ENCODE data around the gene ZNF688. TPM values are rescaled to one million over a fixed set of nuclear protein-coding genes. Genes with fewer than 3 reads are reported as not detected.
"Not testable (repeated sequence)": the region's sequence is repeated elsewhere in the genome, so short reads cannot be mapped to it uniquely, and the experiment has no call there.

Gene ZNF688
- total and polyA plus RNA-seq, 5 donors: 10.8 to 16.1 (median 12.9) TPM

DNA sequence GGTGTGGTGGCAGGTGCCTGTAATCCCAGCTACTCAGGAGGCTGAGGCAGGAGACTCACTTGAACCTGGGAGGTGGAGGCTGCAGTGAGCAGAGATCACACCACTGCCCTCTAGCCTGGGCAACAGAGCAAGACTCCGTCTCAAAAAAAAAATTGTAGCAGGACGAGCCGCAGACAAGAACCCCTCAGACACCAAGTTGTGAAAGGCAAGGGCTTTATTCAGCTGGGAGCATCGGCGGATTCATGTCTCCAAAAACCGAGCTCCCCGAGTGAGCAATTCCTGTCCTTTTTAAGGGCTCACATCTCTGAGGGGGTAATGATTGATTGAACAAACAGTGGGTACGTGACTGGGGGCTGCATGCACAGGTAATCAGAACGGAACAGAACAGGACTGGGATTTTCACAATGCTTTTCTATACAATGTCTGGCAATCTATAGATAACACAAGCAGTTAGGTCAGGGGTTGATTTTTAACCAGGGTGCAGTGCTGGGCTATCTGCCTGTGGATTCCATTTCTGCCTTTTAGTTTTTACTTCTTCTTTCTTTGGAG lies 30.5 kb downstream of the ZNF688 start:
- ATAC-seq; H3K9me3 ChIP-seq (ENCODE audit: control insufficient read depth, low read length); intact Hi-C loops (cut with DNase I); H3K27me3 ChIP-seq (ENCODE audit: control insufficient read depth, insufficient read depth); H3K27ac ChIP-seq (ENCODE audit: low read length); H3K4me3 ChIP-seq (ENCODE audit: low read length); H3K4me1 ChIP-seq (ENCODE audit: control insufficient read depth, insufficient read depth, low read length): not testable (repeated sequence)
- 61% methylated on average over 9 of the region's 9 CpGs for WGBS
- peak in 1 of 3 donors; percentile 5 for DNase-seq

DNA sequence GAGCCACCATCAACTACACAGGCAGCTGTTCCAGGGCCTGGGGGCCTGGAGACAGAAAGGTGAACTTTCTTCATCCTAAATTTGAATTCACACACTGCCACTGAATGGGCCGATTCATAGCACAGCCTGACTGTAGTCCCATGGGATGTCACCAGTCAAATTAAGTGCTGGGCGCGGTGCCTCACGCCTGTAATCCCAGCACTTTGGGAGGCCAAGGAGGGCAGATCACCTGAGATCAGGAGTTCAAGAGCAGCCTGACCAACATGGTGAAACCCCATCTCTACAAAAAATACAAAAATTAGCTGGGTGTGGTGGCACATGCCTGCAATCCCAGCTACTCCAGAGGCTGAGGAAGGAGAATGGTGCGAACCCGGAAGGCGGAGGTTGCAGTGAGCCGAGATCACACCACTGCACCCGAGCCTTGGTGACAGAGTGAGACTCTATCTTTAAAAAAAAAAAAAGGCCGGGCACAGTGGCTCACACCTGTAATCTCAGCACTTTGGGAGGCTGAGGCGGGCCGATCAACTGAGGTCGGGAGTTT lies 31.5 kb downstream of the ZNF688 start:
- peak in 1 of 3 donors; percentile 13 for DNase-seq
- not testable (repeated sequence) for H3K27me3 ChIP-seq (ENCODE audit: control insufficient read depth, insufficient read depth); ATAC-seq; H3K9me3 ChIP-seq (ENCODE audit: control insufficient read depth, low read length); H3K4me3 ChIP-seq (ENCODE audit: low read length); H3K4me1 ChIP-seq (ENCODE audit: control insufficient read depth, insufficient read depth, low read length)
- intact Hi-C loops (cut with DNase I): loop anchor here in 2 of 4 donors (10.0 kb wide), 2 partner anchors 45 to 95 kb away; partner anchors contain the start of genes SEPHS2 (in 1 of the 2) and ZNF785 (in 1 of the 2)
- WGBS: 87% methylated on average over 13 of the region's 13 CpGs
- peak overlapping the region; percentile 80 for H3K27ac ChIP-seq (ENCODE audit: low read length)

DNA sequence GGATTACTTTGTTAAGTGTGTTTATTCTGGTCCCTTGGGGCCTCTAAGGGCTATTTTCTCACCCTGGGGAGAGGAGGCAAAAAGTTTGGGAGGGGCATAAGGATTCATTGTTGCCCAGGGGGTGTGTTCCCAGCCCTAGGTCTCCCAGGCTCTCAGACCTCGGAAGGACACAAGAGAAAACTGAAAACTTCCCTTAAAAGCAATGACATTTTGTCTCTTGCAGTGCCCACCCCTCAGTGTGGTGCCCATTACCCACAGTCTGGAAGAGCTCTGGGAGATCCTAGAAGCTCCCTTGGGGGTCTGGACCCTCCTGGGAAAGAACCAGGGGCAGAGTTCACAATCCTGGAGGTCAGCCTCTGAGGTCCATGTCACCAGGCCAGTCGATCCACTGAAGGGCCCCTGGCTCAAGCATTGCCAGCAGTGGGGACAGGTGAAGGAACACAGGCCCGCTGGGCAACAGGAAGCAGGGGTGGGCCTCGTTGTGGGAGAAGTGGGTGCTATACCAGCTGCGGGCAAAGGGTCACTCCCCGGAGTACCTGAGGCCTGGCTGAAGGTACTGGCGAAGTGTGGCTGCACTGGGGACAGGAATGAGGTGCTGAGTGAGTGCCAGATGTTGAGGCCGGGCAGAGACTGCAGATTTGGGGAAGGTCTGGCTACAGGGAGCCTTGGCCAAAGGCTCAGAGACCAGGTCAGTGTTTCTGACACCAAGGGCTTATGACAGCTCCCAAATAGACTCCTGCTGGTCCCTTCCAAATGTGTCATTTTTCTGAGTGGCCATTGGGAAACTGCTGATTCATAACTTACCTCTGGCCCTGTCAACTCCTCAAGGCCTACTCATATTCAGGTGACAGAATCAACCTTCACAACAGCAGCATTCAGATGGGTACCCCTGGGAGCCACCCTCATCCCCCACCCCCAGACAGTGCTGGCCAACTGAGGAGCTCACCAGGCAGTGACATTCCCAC lies 32.2 kb downstream of the ZNF688 start:
- 67% methylated on average over 8 of the region's 8 CpGs for WGBS
- H3K27me3 ChIP-seq (ENCODE audit: control insufficient read depth, insufficient read depth): no peaks in the 10 kb centered on the region
- peak; percentile 32 to 73 (median 64) for DNase-seq
- peaks cover 2% of the 10 kb centered on the region for H3K4me1 ChIP-seq (ENCODE audit: control insufficient read depth, insufficient read depth, low read length)
- H3K27ac ChIP-seq (ENCODE audit: low read length): peak overlapping the region; percentile 80
- no peaks in the 10 kb centered on the region for H3K9me3 ChIP-seq (ENCODE audit: control insufficient read depth, low read length)
- intact Hi-C loops (cut with DNase I): loop anchor here in 2 of 4 donors (10.0 kb wide), 2 partner anchors 46 to 94 kb away; partner anchors contain the start of genes SEPHS2 (in 1 of the 2) and ZNF785 (in 1 of the 2)
- peak; percentile 40 to 60 for ATAC-seq
- no peak overlapping the region for H3K4me3 ChIP-seq (ENCODE audit: low read length)

DNA sequence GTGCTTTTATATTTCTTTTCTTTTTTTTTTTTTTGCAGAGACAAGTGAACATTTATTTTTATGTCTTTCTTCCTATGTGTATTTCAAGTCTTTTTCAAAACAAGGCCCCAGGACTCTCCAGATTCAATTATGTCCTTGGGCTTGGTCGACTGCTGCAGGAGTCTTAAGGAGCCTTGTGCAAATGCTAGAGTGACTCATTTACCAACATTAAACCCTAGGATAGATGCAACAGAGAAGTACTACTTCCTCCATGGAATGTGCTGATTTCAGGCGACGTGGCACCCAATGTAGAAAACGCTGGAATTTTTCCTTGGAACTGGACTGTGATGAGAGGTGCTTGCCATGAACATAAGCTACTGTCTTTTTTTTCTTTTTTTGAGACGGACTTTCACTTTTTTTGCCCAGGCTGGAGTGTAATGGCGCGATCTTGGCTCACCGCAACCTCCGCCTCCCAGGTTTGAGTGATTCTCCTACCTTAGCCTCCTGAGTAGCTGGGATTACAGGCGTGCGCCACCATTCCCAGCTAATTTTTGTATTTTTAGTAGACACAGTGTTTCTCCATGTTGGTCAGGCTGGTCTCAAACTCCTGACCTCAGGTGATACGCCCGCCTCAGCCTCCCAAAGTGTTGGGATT lies 35.0 kb downstream of the ZNF688 start:
- intact Hi-C loops (cut with DNase I): loop anchor here in 2 of 4 donors (10.0 kb wide), 2 partner anchors 48 to 92 kb away; partner anchors contain the start of genes SEPHS2 (in 1 of the 2) and ZNF785 (in 1 of the 2)
- ATAC-seq; H3K9me3 ChIP-seq (ENCODE audit: control insufficient read depth, low read length); H3K27ac ChIP-seq (ENCODE audit: low read length); H3K4me1 ChIP-seq (ENCODE audit: control insufficient read depth, insufficient read depth, low read length); H3K4me3 ChIP-seq (ENCODE audit: low read length); H3K27me3 ChIP-seq (ENCODE audit: control insufficient read depth, insufficient read depth); DNase-seq: not testable (repeated sequence)
- 93% methylated on average over 13 of the region's 13 CpGs for WGBS

DNA sequence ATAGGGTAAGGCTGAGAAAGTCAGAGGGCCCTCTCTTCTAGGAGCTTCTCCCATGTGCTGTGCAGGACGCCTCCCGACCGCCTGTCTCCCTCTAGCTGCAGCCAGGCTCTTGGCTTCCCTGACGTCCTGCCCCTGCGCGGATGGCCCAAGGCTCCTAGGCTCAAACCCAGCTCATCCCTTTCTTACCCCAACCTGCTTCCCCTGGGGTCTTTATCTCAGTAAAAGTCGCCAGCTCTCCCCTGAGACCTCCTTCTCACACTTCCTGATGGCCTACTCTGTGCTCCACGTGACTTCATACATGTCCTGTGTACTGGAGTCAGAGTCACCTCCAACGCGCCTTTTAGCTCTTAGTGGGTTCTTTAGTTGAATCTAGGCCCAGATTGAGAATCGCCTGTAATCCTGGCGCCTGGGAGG lies 35.7 kb downstream of the ZNF688 start:
- peak overlapping the region; percentile 65 for H3K4me3 ChIP-seq (ENCODE audit: low read length)
- peaks cover 4% of the 10 kb centered on the region for H3K4me1 ChIP-seq (ENCODE audit: control insufficient read depth, insufficient read depth, low read length)
- no peaks in the 10 kb centered on the region for H3K27me3 ChIP-seq (ENCODE audit: control insufficient read depth, insufficient read depth)
- peak overlapping the region; percentile 97 for H3K27ac ChIP-seq (ENCODE audit: low read length)
- intact Hi-C loops (cut with DNase I): loop anchor here in 3 of 4 donors (1.0 to 10.0 kb wide), 3 partner anchors 23 to 91 kb away; partner anchors contain the start of genes SEPHS2 (in 1 of the 3), ZNF764 (in 1 of the 3) and ZNF785 (in 1 of the 3)
- DNase-seq (peak; percentile 83 to 89 (median 89)), ATAC-seq (peak; percentile 76 to 79)
- no peaks in the 10 kb centered on the region for H3K9me3 ChIP-seq (ENCODE audit: control insufficient read depth, low read length)
- 26% methylated on average over 12 of the region's 12 CpGs for WGBS

DNA sequence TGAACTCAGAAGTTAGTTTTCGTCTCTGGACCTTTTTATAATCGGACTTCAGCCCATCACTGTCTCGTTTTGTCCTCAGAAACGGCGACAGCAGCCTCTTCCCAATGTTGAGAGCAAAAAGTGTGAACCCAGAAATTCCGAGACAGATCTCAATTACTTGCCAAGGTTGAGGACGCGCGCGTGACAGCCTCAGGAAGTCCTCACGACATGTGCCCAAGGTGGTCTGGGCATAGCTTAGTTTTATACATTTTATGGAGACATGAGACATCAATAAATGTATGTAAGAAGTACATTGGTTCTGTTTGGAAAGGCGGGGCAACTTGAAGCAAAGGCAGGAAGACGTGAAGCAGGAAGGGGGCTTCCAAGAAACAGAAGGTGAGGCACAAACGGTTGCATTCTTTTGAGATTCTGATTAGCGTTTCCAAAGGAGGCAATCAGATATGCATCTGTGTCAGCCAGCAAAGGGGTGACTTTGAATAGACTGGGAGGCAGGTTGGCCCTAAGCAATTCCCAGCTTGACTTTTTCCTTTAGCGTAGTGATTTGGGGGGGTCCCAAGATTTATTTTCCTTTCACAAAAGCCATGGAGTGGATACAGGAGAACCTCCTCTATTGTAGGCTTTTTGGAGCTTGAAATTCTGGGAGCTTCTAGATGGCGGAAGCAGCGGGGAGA lies 36.3 kb downstream of the ZNF688 start:
- intact Hi-C loops (cut with DNase I): loop anchor here in 3 of 4 donors (1.0 to 10.0 kb wide), 3 partner anchors 23 to 90 kb away; partner anchors contain the start of genes SEPHS2 (in 1 of the 3), ZNF764 (in 1 of the 3) and ZNF785 (in 1 of the 3)
- no peak for DNase-seq
- H3K4me1 ChIP-seq (ENCODE audit: control insufficient read depth, insufficient read depth, low read length): peaks cover 4% of the 10 kb centered on the region
- no peak for ATAC-seq
- peak overlapping the region; percentile 65 for H3K4me3 ChIP-seq (ENCODE audit: low read length)
- no peaks in the 10 kb centered on the region for H3K27me3 ChIP-seq (ENCODE audit: control insufficient read depth, insufficient read depth)
- H3K27ac ChIP-seq (ENCODE audit: low read length): peak overlapping the region; percentile 97
- 6% methylated on average over 18 of the region's 18 CpGs for WGBS
- H3K9me3 ChIP-seq (ENCODE audit: control insufficient read depth, low read length): no peaks in the 10 kb centered on the region

DNA sequence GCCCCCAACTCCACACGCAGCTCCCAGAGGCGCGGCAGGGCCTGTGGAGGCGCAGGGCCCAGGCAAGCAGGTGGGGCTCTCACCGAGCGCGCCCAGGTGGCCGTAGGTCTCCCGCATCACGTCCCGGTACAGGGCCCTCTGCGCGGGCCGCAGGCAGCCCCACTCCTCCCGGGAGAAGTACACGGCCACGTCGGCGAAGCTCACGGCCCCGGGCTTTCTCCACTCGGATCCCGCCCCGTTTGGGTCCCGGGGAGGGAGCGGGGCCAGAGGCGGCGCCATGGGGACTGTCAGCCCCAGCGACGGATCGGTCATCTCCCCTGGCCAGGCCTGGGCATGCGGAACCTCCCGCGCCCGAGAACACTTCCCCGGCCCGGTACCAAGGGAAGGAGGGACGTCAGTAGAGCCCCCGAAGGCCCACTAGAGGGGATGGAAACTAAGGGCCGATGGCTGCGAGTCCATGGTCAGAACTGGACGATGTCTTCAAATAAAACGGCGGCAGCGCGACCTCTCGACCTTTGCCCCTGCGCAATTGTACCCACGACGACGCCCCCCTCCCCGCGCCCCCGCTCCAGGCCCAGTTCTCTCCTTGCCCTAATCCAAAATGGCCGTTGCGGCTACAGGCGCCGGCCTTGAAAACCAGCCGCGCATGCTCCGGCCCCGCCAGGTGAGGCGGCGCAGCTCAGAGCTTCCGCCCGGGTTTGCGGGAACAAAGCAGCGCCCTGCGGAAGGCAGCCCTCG lies 37.0 kb downstream of the ZNF688 start, which contains the start of gene ZNF747:
ZNF747 (minus strand) TSS at position 491 of the 738 bp plus-strand sequence; CDS start at position 312, 179 bp downstream.
- WGBS: under 1% methylated on average over 70 of the region's 70 CpGs
- Histone ChIP-seq H3K4me3 (ENCODE audit: low read length) (peak within 1 kb of the TSS; percentile 65), H3K4me1 (ENCODE audit: control insufficient read depth, insufficient read depth, low read length) (peaks cover 4% of the 10 kb centered on the region), H3K27ac (ENCODE audit: low read length) (peak within 1 kb of the TSS; percentile 97), H3K27me3 (ENCODE audit: control insufficient read depth, insufficient read depth) (no peaks in the 10 kb centered on the region), H3K9me3 (ENCODE audit: control insufficient read depth, low read length) (no peaks in the 10 kb centered on the region)
- DNase-seq: peak; percentile 93 to 98 (median 97)
- intact Hi-C loops (cut with DNase I): loop anchor here in 3 of 4 donors (1.0 to 10.0 kb wide), 3 partner anchors 24 to 90 kb away; partner anchors contain the start of genes SEPHS2 (in 1 of the 3), ZNF764 (in 1 of the 3) and ZNF785 (in 1 of the 3)
- peak; percentile 92 to 94 for ATAC-seq

DNA sequence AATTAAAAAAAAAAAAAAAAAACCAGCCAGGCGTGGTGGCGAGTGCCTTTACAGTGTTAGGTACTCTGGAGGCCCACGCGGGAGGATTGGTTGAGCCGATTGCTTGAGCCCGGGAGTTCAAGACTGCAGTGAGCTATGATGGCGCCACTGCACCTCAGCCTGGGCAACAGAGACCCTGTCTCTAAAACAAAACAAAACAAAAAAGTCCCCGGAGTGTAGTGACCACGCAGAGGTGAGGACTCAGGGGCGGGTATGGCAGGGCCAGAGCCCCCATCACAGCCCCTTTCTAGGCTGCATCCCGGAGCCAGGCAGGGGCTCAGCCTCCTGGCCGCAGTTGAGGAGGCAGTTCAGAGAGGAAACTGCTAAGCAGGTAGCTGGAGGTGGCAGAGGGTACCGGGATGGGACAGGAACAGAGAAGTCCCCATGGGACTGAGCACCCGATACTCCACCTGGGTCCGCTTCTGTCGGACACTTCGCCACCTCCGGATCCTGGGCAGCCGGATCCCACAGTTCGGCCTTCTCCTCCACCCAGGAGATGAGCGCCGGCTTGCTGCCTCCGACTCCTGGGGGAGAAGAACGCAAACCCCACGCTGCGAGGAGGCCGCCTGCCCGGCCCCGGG lies 37.7 kb downstream of the ZNF688 start:
- Histone ChIP-seq H3K4me3 (ENCODE audit: low read length) (peak overlapping the region; percentile 65), H3K9me3 (ENCODE audit: control insufficient read depth, low read length) (no peaks in the 10 kb centered on the region), H3K4me1 (ENCODE audit: control insufficient read depth, insufficient read depth, low read length) (peaks cover 4% of the 10 kb centered on the region), H3K27me3 (ENCODE audit: control insufficient read depth, insufficient read depth) (no peaks in the 10 kb centered on the region), H3K27ac (ENCODE audit: low read length) (peak overlapping the region; percentile 97)
- ATAC-seq (peak in 1 of 2 donors; percentile 6), DNase-seq (peak in 1 of 3 donors; percentile 33)
- intact Hi-C loops (cut with DNase I): loop anchor here in 2 of 4 donors (10.0 kb wide), 2 partner anchors 51 to 89 kb away; partner anchors contain the start of genes SEPHS2 (in 1 of the 2) and ZNF785 (in 1 of the 2)
- WGBS: 17% methylated on average over 29 of the region's 29 CpGs

DNA sequence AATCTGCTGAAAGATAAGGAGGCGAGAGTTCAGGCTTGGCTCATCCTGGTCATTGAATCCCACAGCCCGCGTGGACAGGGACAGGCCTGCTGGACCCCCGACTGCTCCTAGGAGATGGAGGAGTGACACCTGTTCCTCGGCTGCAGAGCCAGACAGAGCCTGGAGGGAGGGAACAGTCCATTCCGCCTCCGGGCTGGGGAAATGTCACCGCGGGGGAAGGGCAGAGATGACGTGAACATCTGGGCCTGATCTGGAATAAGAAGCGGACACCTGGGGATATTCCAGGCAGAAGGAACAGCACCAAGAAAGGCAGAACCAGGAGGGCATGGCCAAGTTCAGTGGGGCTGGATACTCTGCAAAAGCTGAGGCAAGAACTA lies 38.4 kb downstream of the ZNF688 start:
- WGBS: 62% methylated on average over 11 of the region's 11 CpGs
- DNase-seq (no peak), ATAC-seq (no peak)
- Histone ChIP-seq H3K27ac (ENCODE audit: low read length) (no peak overlapping the region), H3K9me3 (ENCODE audit: control insufficient read depth, low read length) (no peaks in the 10 kb centered on the region), H3K4me1 (ENCODE audit: control insufficient read depth, insufficient read depth, low read length) (peaks cover 4% of the 10 kb centered on the region), H3K27me3 (ENCODE audit: control insufficient read depth, insufficient read depth) (no peaks in the 10 kb centered on the region), H3K4me3 (ENCODE audit: low read length) (no peak overlapping the region)
- intact Hi-C loops (cut with DNase I): loop anchor here in 2 of 4 donors (10.0 kb wide), 2 partner anchors 52 to 88 kb away; partner anchors contain the start of genes SEPHS2 (in 1 of the 2) and ZNF785 (in 1 of the 2)
